ENCODE results near the gene HYI.

The HYI gene

DNA sequence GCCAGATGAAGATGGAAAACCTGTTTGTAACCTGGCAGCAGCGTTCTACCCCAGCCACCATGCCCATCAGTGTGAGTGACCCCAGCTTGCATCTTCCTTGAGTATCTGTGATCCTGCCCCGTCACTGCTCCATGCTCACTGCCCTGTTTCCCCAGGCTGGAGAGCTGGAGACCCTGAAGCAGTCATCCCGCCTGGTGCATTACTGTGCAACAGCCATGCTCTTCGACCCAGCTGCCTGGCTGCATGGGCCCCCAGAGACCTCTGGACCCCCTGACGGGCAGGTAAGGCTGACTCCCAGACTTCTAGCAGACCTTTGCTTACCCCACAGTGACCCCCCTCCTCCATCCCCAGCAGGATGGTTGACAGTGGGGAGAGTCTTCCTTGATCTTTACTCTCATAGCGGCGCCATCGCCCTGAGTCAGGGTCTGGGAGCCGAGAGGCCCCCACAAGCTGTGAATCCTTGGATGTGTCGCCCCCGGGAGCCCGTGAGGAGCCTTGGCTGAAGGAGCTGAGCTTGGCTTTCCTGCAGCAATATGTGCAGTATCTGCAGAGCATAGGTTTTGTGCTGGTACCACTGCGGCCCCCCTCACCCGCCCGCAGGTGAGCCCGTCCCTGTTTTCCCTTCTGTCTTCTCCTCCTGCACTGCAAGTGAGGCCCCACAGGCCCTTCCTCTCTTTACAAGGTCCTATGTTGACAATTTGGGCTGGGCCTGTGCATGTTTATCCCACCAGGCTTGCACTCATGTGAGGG is 10.4 kb downstream of the HYI start:
- Histone ChIP-seq H3K9me3 (ENCODE audit: control insufficient read depth, insufficient read depth, low read depth, low read length) (no peaks in the 10 kb centered on the region), H3K9ac (ENCODE audit: low read length) (no peak overlapping the region), H3K4me3 (ENCODE audit: low read depth, low read length) (no peak overlapping the region), H3K27ac (ENCODE audit: low read depth, low read length) (no peak overlapping the region), H3K36me3 (ENCODE audit: control insufficient read depth, insufficient read depth, low read length) (peaks cover 84% of the 10 kb centered on the region), H3K27me3 (ENCODE audit: control insufficient read depth, insufficient read depth, low read length) (no peaks in the 10 kb centered on the region), H3K4me1 (ENCODE audit: control insufficient read depth, insufficient read depth, low read length) (peaks cover 3% of the 10 kb centered on the region; the same call in 1 of the 2 replicates)

DNA sequence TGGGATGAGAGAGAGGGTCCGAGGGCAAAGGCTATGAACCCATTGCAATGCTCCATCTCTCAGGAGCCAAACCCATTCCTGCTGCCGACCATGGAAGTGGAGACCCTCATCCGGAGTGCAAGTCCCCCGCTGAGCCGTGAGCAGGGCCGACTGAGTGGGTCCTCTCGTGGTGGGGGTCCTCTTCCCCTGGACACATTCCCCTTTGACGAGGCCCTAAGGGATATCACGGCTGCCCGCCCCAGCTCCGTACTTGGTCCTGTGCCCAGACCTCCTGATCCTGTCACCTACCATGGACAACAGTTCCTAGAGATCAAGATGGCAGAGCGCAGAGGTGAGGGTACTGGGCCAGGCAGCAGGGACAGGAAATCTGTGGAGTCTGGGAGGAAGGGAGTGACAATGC is 11.0 kb downstream of the HYI start:
- H3K4me1 ChIP-seq (ENCODE audit: control insufficient read depth, insufficient read depth, low read length) = peaks cover 3% of the 10 kb centered on the region; the same call in 1 of the 2 replicates
- H3K9me3 ChIP-seq (ENCODE audit: control insufficient read depth, insufficient read depth, low read depth, low read length) = no peaks in the 10 kb centered on the region
- H3K4me3 ChIP-seq (ENCODE audit: low read depth, low read length) = no peak overlapping the region
- no peaks in the 10 kb centered on the region for H3K27me3 ChIP-seq (ENCODE audit: control insufficient read depth, insufficient read depth, low read length)
- H3K27ac ChIP-seq (ENCODE audit: low read depth, low read length) = no peak overlapping the region
- H3K9ac ChIP-seq (ENCODE audit: low read length) = no peak overlapping the region
- peaks cover 84% of the 10 kb centered on the region for H3K36me3 ChIP-seq (ENCODE audit: control insufficient read depth, insufficient read depth, low read length)

DNA sequence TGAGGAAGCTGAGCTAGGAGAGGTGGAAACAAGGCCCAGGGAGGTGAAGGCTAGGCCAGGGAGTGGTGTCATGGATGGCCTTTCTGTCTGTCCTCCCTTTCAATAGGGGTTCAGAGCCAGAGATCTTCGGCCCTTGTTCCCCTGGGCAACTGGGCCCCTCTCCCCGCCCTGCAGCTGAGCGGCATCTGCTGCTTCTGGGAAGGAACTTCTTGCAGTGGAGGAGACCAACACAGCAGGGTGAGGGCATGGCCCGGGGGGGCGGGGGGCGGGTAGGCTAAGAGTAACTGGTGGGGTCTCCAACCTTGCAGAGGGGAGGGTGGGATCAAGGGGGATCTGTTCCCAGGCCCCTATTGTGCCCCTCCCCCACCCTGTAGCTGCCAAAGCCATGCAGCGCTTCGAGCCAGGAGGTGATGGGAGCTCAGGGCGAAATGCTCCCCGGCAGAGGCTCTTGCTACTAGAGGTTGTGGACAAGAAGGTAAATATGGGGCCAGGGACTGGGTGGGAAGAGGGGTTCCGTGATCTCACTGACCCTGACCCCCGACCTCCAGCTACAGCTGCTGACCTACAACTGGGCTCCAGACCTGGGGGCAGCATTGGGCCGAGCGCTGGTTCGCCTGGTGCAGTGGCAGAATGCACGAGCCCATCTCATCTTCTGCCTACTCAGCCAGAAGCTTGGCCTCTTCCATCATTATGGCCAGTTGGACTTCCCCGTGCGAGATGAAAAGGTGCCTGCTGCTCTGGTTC is 11.7 kb downstream of the HYI start:
- no peak overlapping the region for H3K27ac ChIP-seq (ENCODE audit: low read depth, low read length)
- no peaks in the 10 kb centered on the region for H3K27me3 ChIP-seq (ENCODE audit: control insufficient read depth, insufficient read depth, low read length)
- peaks cover 3% of the 10 kb centered on the region; the same call in 1 of the 2 replicates for H3K4me1 ChIP-seq (ENCODE audit: control insufficient read depth, insufficient read depth, low read length)
- H3K4me3 ChIP-seq (ENCODE audit: low read depth, low read length) = no peak overlapping the region
- no peak overlapping the region for H3K9ac ChIP-seq (ENCODE audit: low read length)
- peaks cover 84% of the 10 kb centered on the region for H3K36me3 ChIP-seq (ENCODE audit: control insufficient read depth, insufficient read depth, low read length)
- no peaks in the 10 kb centered on the region for H3K9me3 ChIP-seq (ENCODE audit: control insufficient read depth, insufficient read depth, low read depth, low read length)

DNA sequence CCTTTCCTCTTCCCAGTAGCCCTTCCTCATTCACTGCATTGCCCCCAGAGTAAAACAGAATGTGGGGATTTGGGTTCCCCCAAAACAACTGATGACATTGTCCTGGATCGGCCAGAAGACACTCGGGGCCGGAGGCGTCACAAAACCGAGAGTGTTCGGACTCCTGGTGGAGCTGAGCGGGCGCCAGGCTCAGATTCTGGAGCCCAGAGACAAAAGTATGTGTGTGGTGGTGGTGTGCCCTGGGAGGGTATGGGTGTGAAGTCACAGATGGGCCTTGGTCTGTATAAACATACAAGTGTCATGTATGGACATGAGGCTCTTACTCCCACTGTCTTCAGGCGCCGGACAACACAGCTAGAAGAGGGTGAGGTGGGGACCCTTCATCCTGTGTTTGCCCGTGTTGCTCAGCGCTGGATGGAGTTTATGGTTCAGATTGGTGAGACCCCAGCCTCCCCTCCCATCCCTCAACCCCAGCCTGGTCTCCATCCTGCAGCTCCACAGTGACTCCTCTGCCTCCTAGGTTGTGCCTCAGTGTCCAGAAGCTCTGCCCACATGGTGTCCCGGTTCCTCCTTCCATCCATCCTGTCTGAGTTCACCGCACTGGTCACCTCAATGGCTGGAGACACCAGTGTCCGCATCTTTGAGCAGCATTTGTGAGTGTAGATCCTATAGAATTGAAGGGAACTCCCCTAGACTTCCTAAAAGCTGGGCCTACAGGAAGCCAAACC is 12.4 kb downstream of the HYI start:
- Histone ChIP-seq H3K27me3 (ENCODE audit: control insufficient read depth, insufficient read depth, low read length) (no peaks in the 10 kb centered on the region), H3K4me3 (ENCODE audit: low read depth, low read length) (no peak overlapping the region), H3K4me1 (ENCODE audit: control insufficient read depth, insufficient read depth, low read length) (peaks cover 3% of the 10 kb centered on the region; the same call in 1 of the 2 replicates), H3K27ac (ENCODE audit: low read depth, low read length) (no peak overlapping the region), H3K9ac (ENCODE audit: low read length) (no peak overlapping the region), H3K9me3 (ENCODE audit: control insufficient read depth, insufficient read depth, low read depth, low read length) (no peaks in the 10 kb centered on the region), H3K36me3 (ENCODE audit: control insufficient read depth, insufficient read depth, low read length) (peaks cover 78% of the 10 kb centered on the region)

DNA sequence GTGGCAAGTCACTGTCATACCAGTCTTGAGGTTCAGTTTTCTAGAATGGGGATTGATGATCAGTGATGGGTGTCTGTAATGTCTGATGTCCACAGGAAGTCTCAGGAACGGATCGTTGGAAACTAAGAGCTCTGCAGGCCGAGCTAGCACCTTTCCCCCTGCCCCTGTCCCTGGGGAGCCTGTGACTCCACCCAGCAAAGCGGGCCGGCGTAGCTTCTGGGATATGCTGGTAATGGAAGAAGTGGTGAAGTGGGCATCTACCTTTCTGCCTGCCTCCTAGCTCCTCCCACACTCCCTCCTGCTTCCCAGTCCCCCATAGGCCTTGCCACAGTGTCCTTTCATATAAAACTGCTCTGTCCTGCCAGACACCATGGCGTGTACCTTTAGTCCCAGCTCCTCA is 13.4 kb downstream of the HYI start:
- Histone ChIP-seq H3K9ac (ENCODE audit: low read length) (no peak overlapping the region), H3K27ac (ENCODE audit: low read depth, low read length) (no peak overlapping the region), H3K9me3 (ENCODE audit: control insufficient read depth, insufficient read depth, low read depth, low read length) (no peaks in the 10 kb centered on the region), H3K36me3 (ENCODE audit: control insufficient read depth, insufficient read depth, low read length) (peaks cover 73% of the 10 kb centered on the region), H3K27me3 (ENCODE audit: control insufficient read depth, insufficient read depth, low read length) (no peaks in the 10 kb centered on the region), H3K4me3 (ENCODE audit: low read depth, low read length) (no peak overlapping the region), H3K4me1 (ENCODE audit: control insufficient read depth, insufficient read depth, low read length) (peaks cover 3% of the 10 kb centered on the region; the same call in 1 of the 2 replicates)

DNA sequence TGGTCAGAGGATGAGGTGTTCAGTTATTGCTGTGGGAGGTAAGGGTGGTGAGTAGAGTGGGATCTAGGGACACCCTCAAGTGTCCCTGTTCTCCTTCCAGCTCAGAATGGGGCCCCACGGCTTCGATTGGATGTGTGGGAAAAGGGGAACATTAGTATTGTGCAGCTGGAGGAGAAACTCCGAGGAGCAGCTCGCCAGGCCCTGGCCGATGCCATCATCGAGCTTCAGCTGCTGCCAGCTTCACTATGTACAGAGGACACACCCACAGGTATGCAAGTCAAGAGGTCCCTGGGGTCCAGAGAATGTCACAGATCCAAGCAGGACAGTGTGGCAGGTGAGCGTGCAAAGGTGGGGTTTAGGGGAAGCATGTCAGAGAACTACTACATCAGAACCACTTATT is 13.9 kb downstream of the HYI start:
- Histone ChIP-seq H3K27me3 (ENCODE audit: control insufficient read depth, insufficient read depth, low read length) (no peaks in the 10 kb centered on the region), H3K9ac (ENCODE audit: low read length) (no peak overlapping the region), H3K4me3 (ENCODE audit: low read depth, low read length) (no peak overlapping the region), H3K27ac (ENCODE audit: low read depth, low read length) (no peak overlapping the region), H3K4me1 (ENCODE audit: control insufficient read depth, insufficient read depth, low read length) (peaks cover 3% of the 10 kb centered on the region; the same call in 1 of the 2 replicates), H3K9me3 (ENCODE audit: control insufficient read depth, insufficient read depth, low read depth, low read length) (no peaks in the 10 kb centered on the region), H3K36me3 (ENCODE audit: control insufficient read depth, insufficient read depth, low read length) (peaks cover 77% of the 10 kb centered on the region)

DNA sequence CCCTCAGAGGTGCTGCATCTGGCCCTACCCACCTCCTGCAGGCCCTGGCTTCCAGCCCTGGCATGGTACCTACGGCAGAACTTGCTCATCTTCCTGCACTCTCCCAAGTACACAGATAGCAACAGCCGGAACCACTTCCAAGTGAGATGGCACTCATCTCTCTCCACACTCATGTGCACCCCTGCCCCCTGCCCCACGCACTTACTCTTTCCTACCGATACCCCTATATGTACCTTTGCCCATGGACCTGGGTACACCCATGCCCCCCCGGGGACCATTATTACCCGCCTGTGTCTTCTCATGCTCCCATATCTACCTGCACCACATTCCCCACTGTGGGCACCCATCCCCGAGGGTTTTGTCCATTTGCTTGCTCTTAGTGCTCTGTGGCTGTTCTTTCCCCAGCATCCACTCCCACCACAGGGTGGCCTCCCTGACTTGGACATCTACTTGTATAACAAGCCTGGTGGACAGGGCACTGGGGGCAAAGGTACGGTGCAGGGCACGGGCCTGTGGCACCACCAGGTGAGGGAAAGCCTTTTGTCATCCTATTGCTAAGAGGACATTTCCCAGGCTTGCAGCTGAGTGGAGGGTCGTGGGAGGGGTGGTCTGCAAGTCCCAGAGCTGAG is 14.7 kb downstream of the HYI start:
- no peaks in the 10 kb centered on the region for H3K4me1 ChIP-seq (ENCODE audit: control insufficient read depth, insufficient read depth, low read length)
- H3K27ac ChIP-seq (ENCODE audit: low read depth, low read length) = no peak overlapping the region
- no peak overlapping the region for H3K4me3 ChIP-seq (ENCODE audit: low read depth, low read length)
- H3K9ac ChIP-seq (ENCODE audit: low read length) = no peak overlapping the region
- peaks cover 78% of the 10 kb centered on the region for H3K36me3 ChIP-seq (ENCODE audit: control insufficient read depth, insufficient read depth, low read length)
- H3K9me3 ChIP-seq (ENCODE audit: control insufficient read depth, insufficient read depth, low read depth, low read length) = no peaks in the 10 kb centered on the region
- no peaks in the 10 kb centered on the region for H3K27me3 ChIP-seq (ENCODE audit: control insufficient read depth, insufficient read depth, low read length)

DNA sequence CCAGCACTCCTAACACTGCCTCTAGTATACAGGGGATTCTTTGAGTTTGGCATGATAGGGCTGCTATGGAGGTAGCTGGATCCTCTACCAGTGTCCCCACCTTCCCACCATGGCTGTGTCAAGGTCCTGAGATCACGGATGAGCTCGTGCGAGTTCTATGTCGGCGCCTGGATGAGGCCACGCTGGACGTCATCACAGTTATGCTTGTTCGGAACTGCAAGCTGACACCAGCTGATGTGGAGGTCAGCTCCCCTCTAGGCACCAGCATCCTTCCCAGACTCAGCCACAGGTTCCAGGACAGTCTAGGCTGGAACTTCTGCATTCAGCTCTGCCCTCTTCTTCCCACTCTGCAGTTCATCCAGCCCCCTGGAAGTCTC is 15.2 kb downstream of the HYI start:
- no peak overlapping the region for H3K27ac ChIP-seq (ENCODE audit: low read depth, low read length)
- H3K9ac ChIP-seq (ENCODE audit: low read length) = no peak overlapping the region
- no peaks in the 10 kb centered on the region for H3K9me3 ChIP-seq (ENCODE audit: control insufficient read depth, insufficient read depth, low read depth, low read length)
- H3K4me3 ChIP-seq (ENCODE audit: low read depth, low read length) = no peak overlapping the region
- no peaks in the 10 kb centered on the region for H3K27me3 ChIP-seq (ENCODE audit: control insufficient read depth, insufficient read depth, low read length)
- peaks cover 78% of the 10 kb centered on the region for H3K36me3 ChIP-seq (ENCODE audit: control insufficient read depth, insufficient read depth, low read length)
- H3K4me1 ChIP-seq (ENCODE audit: control insufficient read depth, insufficient read depth, low read length) = no peaks in the 10 kb centered on the region

DNA sequence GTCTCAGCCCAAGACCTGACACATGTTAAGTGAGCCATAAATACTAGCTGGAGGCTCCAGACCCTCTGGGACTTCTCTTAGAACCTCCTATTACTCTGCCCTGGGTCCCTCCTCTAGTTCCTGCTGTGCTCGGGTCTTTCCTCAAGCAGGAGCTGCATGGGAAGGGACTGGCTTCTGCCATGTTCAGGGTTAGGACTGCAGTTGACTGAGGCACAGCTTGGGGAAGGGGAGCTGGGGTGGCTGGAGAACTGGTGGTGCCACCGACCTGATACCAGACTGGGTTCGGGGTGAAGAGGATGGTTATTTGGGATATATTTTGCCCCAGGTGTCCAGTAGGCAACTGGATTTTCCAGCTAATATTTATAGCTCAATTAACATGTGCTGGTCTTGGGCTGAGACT is 15.7 kb downstream of the HYI start:
- Histone ChIP-seq H3K27ac (ENCODE audit: low read depth, low read length) (no peak overlapping the region), H3K27me3 (ENCODE audit: control insufficient read depth, insufficient read depth, low read length) (no peaks in the 10 kb centered on the region), H3K9me3 (ENCODE audit: control insufficient read depth, insufficient read depth, low read depth, low read length) (no peaks in the 10 kb centered on the region), H3K9ac (ENCODE audit: low read length) (no peak overlapping the region), H3K4me1 (ENCODE audit: control insufficient read depth, insufficient read depth, low read length) (no peaks in the 10 kb centered on the region), H3K36me3 (ENCODE audit: control insufficient read depth, insufficient read depth, low read length) (peaks cover 77% of the 10 kb centered on the region), H3K4me3 (ENCODE audit: low read depth, low read length) (no peak overlapping the region)

DNA sequence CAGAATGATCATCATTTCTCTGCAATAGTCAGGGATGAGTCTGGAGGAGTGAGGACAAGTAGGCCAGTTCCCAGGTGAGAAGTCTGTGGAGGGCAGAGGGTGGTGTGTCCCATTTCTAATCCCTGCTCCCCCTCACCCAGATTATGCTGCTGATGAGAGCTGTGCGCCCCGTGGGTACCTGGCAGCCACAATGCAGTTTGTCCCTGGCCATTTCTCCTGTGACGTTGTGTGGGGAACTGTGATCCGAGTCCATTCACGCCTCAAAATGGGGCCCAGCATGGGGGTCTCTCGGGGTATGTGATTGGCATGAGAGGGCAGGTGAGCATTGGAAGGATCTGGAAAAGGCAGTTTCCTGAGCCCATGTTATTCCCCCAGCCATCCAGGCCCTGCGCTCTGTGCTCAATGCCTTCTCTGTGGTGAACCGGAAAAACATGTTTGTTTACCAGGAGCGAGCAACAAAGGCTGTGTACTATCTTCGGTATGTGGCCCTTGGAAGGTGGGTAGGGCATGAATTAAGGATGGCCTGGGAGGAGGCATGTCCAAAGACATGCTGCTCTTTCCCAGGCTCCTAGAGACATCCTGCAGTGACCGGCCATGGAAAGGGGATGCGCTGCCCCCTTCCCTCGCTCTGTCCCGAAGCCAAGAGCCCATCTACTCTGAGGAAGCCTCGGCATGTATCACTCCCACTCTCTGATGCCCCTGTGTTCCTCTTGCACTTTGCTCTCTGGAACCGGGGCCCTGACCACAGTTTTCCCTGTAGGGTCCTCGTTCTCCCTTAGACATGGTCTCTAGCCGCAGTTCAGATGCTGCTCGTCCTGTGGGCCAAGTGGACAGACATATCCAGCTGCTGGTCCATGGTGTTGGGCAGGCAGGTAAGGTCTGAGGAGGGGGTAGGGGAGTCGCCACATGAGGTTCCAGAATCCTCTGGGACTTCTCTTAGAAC is 16.4 kb downstream of the HYI start:
- no peaks in the 10 kb centered on the region for H3K9me3 ChIP-seq (ENCODE audit: control insufficient read depth, insufficient read depth, low read depth, low read length)

More for the DNA sequence above, 16.4 kb downstream of the HYI start:
- no peak overlapping the region for H3K4me3 ChIP-seq (ENCODE audit: low read depth, low read length)
- no peak overlapping the region for H3K27ac ChIP-seq (ENCODE audit: low read depth, low read length)
- no peak overlapping the region for H3K9ac ChIP-seq (ENCODE audit: low read length)
- H3K27me3 ChIP-seq (ENCODE audit: control insufficient read depth, insufficient read depth, low read length) = no peaks in the 10 kb centered on the region
- peaks cover 81% of the 10 kb centered on the region for H3K36me3 ChIP-seq (ENCODE audit: control insufficient read depth, insufficient read depth, low read length)
- H3K4me1 ChIP-seq (ENCODE audit: control insufficient read depth, insufficient read depth, low read length) = no peaks in the 10 kb centered on the region
